Stimulated activated naive CD4-positive, alpha-beta T cell treated with Interleukin-2 at 50 U/mL for 16 hours (primary cell): ENCODE results near the gene ATP6V1F.

Experiments used
- DNase-seq: peaks from one replicate; lab custom pipeline; 2025; lab: John Stamatoyannopoulos, UW

Gene ATP6V1F

GRCh38 chr7:128869138-128869943 is 6.7 kb downstream of the ATP6V1F start:
- DNase-seq = peak; percentile 28

- no peak for DNase-seq
These were observed 7.3 kb downstream of the ATP6V1F start for GRCh38 chr7:128869944-128870285.

GRCh38 chr7:128871050-128871449 is 8.4 kb downstream of the ATP6V1F start:
- DNase-seq = no peak

- DNase-seq = no peak
These were observed 9.8 kb downstream of the ATP6V1F start for GRCh38 chr7:128872394-128872824.

- no peak for DNase-seq
These were observed 10.6 kb downstream of the ATP6V1F start for GRCh38 chr7:128873234-128873633.

GRCh38 chr7:128874140-128875031 is 11.7 kb downstream of the ATP6V1F start:
- DNase-seq = no peak

GRCh38 chr7:128875523-128875948 is 12.9 kb downstream of the ATP6V1F start:
- DNase-seq = no peak

GRCh38 chr7:128876127-128876526 is 13.5 kb downstream of the ATP6V1F start:
- no peak for DNase-seq

- no peak for DNase-seq
These were observed 13.9 kb downstream of the ATP6V1F start for GRCh38 chr7:128876586-128876977.

- no peak for DNase-seq
These were observed 14.5 kb downstream of the ATP6V1F start for GRCh38 chr7:128876978-128877755.

- no peak for DNase-seq
These were observed 15.1 kb downstream of the ATP6V1F start for GRCh38 chr7:128877756-128878120.

- no peak for DNase-seq
These were observed 15.8 kb downstream of the ATP6V1F start for GRCh38 chr7:128878226-128879105.

GRCh38 chr7:128879461-128879938 is 16.8 kb downstream of the ATP6V1F start:
- DNase-seq = no peak

- no peak for DNase-seq
These were observed 17.5 kb downstream of the ATP6V1F start for GRCh38 chr7:128879939-128880746.

GRCh38 chr7:128880791-128881457 is 18.3 kb downstream of the ATP6V1F start:
- no peak for DNase-seq

GRCh38 chr7:128881458-128882125 is 18.9 kb downstream of the ATP6V1F start:
- DNase-seq = no peak

- DNase-seq = no peak
These were observed 19.5 kb downstream of the ATP6V1F start for GRCh38 chr7:128882134-128882533.

GRCh38 chr7:128883622-128884448 is 21.2 kb downstream of the ATP6V1F start:
- peak; percentile 79 for DNase-seq
